GM12873 (cell line): Measurements from ENCODE around the gene RSPH3.

Experiments used
- CTCF ChIP-seq: IDR thresholded peaks from 2 replicates; pipeline ENCODE4 v1.5.1; 2012; ENCODE audit warnings: low read depth, mild to moderate bottlenecking, moderate library complexity, low read length, control low read depth; ENCODE audit not compliant: insufficient read depth; ENCODE audit errors: missing control alignments

Gene RSPH3

DNA sequence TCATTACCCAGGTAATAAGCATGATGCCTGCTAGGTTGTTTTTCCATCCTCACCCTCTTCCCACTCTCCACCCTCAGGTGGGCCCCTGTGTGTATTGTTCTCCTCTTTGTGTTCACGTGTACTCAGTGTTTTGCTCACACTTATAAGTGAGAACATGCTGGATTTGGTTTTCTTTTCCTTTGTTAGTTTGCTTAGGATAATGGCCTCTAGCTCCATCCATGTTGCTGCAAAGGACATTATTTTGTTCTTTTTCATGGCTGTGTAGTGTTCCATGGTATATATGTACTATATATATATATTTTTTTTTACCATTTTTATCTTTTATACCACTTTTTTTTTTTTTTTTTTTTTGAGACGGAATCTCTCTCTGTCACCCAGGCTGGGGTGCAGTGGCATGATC lies 71.9 kb downstream of the RSPH3 start:
- no peak for TF ChIP-seq CTCF

DNA sequence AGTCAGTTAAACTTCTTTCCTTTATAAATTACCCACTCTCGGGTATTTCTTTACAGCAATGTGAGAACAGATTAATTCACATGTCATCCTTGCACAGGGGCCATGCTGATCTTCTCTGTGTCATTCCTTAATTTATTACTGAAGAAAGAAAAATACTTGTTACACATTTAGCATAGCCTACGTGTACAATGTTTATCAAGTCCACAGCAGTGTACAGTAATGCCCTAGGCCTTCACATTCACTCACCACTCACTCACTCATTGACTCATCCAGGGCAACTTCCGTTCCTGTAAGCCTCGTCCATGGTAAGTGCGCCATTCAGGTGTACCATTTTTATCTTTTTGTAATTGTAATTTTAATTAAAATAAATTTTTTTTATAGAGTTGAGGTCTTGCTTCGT lies 73.6 kb downstream of the RSPH3 start:
- TF ChIP-seq CTCF, result no peak

- TF ChIP-seq CTCF, result no peak
Observed at GRCh38 chr6:158924499-158925455, 75.2 kb downstream of the RSPH3 start.

GRCh38 chr6:158923805-158924498 lies 76.0 kb downstream of the RSPH3 start:
- no peak for TF ChIP-seq CTCF
